Body of pancreas (tissue), 4 donors: ENCODE results near the gene FZD2.

Experiments used
- CTCF ChIP-seq, 7 experiments: fragments of 450-650 bp in 4 of 7; fragments of 200-600 bp in 3 of 7; sonication (generic) in 3 of 7; IDR thresholded peaks; one replicate each; pipeline ENCODE4 v1.5.1; 2016 to 2019; ENCODE audit warnings: antibody characterized with exemption in 7 of 7
- POLR2A ChIP-seq, 3 donors: fragments of 450-650 bp; IDR thresholded peaks; one replicate each; pipeline ENCODE4 v1.6.1; 2016; ENCODE audit warnings: antibody characterized with exemption in 3 of 3, mild to moderate bottlenecking in 2 of 3

- TF ChIP-seq CTCF (IDR thresholded peaks at IDR 0.05): no peak
- TF ChIP-seq POLR2A (IDR thresholded peaks at IDR 0.05): no peak
Observed at GRCh38 chr17:44575403-44575802, 18.1 kb downstream of the FZD2 start.
